MG63 (cell line): ENCODE measurements around the gene VEGFA. TPM values are rescaled to one million over a fixed set of nuclear protein-coding genes. Genes with fewer than 3 reads are reported as not detected.
A peak's percentile ranks its signal among the peaks of the same experiment; 100 is the strongest.
"Not testable (repeated sequence)": the region's sequence is repeated elsewhere in the genome, so short reads cannot be mapped to it uniquely, and the experiment has no call there.

Experiments
- DNase-seq: peaks from one replicate; pipeline ENCODE4 v3.0.0-alpha.2; 2020
- H3K27me3 ChIP-seq: fragments of 250-450 bp; sonication (Bioruptor Pico); 2 replicates; pipeline ENCODE4 v1.5.1; 2020; ENCODE audit warnings: mild to moderate bottlenecking, moderate library complexity
- H3K36me3 ChIP-seq: fragments of 250-450 bp; sonication (Bioruptor Pico); 2 replicates; pipeline ENCODE4 v1.5.1; 2020; ENCODE audit warnings: mild to moderate bottlenecking, moderate library complexity
- H3K4me3 ChIP-seq: fragments of 250-450 bp; sonication (Bioruptor Pico); 2 replicates; pipeline ENCODE4 v1.5.1; 2020; ENCODE audit warnings: mild to moderate bottlenecking, moderate library complexity
- H3K9me3 ChIP-seq: fragments of 250-450 bp; sonication (Bioruptor Pico); 2 replicates; pipeline ENCODE4 v1.5.1; 2020; ENCODE audit warnings: mild to moderate bottlenecking, moderate library complexity
- total RNA-seq: library from RNA; depleted of rRNA; stranded (reverse); fragments of >200 nt; shearing (Covaris generic); gene quantifications from 2 replicates; pipeline ENCODE4 v1.2.3, GENCODE V29; 2014; ENCODE audit warnings: low replicate concordance

VEGFA gene
- total RNA-seq, 1 experiment from 2014 or later: 57.6 TPM

- no peak for DNase-seq
- no peak overlapping the region for H3K4me3 ChIP-seq
- H3K27me3 ChIP-seq: no peaks in the 10 kb centered on the region
- H3K36me3 ChIP-seq: no peaks in the 10 kb centered on the region
- no peaks in the 10 kb centered on the region for H3K9me3 ChIP-seq
Observed at GRCh38 chr6:43810965-43811732, 41.1 kb downstream of the VEGFA start.

GRCh38 chr6:43811733-43812099 lies 41.7 kb downstream of the VEGFA start:
- Histone ChIP-seq H3K36me3 (no peaks in the 10 kb centered on the region), H3K4me3 (no peak overlapping the region), H3K27me3 (no peaks in the 10 kb centered on the region), H3K9me3 (no peaks in the 10 kb centered on the region)
- no peak for DNase-seq

GRCh38 chr6:43812850-43813578 lies 43.0 kb downstream of the VEGFA start:
- no peaks in the 10 kb centered on the region for H3K27me3 ChIP-seq
- no peak for DNase-seq
- H3K4me3 ChIP-seq: no peak overlapping the region
- H3K36me3 ChIP-seq: no peaks in the 10 kb centered on the region
- H3K9me3 ChIP-seq: no peaks in the 10 kb centered on the region

- Histone ChIP-seq H3K9me3 (no peaks in the 10 kb centered on the region), H3K27me3 (no peaks in the 10 kb centered on the region), H3K4me3 (no peak overlapping the region), H3K36me3 (no peaks in the 10 kb centered on the region)
- DNase-seq: no peak
Observed at GRCh38 chr6:43814111-43814510, 44.1 kb downstream of the VEGFA start.

- Histone ChIP-seq H3K4me3 (no peak overlapping the region), H3K36me3 (no peaks in the 10 kb centered on the region), H3K9me3 (no peaks in the 10 kb centered on the region)
Observed at GRCh38 chr6:43814865-43815264, 44.9 kb downstream of the VEGFA start.

GRCh38 chr6:43817192-43817591 lies 47.2 kb downstream of the VEGFA start:
- Histone ChIP-seq H3K36me3 (no peaks in the 10 kb centered on the region), H3K9me3 (no peaks in the 10 kb centered on the region), H3K4me3 (no peak overlapping the region), H3K27me3 (no peaks in the 10 kb centered on the region)
- peak; percentile 62 for DNase-seq

More at GRCh38 chr6:43814865-43815264, 44.9 kb downstream of the VEGFA start:
- DNase-seq: no peak
- no peaks in the 10 kb centered on the region for H3K27me3 ChIP-seq

GRCh38 chr6:43818973-43819372 lies 49.0 kb downstream of the VEGFA start:
- H3K9me3 ChIP-seq, H3K4me3 ChIP-seq, H3K36me3 ChIP-seq, H3K27me3 ChIP-seq, DNase-seq: not testable (repeated sequence)

GRCh38 chr6:43819958-43820357 lies 49.9 kb downstream of the VEGFA start:
- Histone ChIP-seq H3K27me3 (no peaks in the 10 kb centered on the region), H3K9me3 (no peaks in the 10 kb centered on the region), H3K4me3 (no peak overlapping the region), H3K36me3 (no peaks in the 10 kb centered on the region)
- no peak for DNase-seq

- no peaks in the 10 kb centered on the region for H3K9me3 ChIP-seq
- no peak overlapping the region for H3K4me3 ChIP-seq
- DNase-seq: no peak
- no peaks in the 10 kb centered on the region for H3K27me3 ChIP-seq
- H3K36me3 ChIP-seq: no peaks in the 10 kb centered on the region
Observed at GRCh38 chr6:43820486-43820885, 50.5 kb downstream of the VEGFA start.

GRCh38 chr6:43821101-43821886 lies 51.3 kb downstream of the VEGFA start:
- Histone ChIP-seq H3K9me3 (no peaks in the 10 kb centered on the region), H3K4me3 (no peak overlapping the region), H3K27me3 (no peaks in the 10 kb centered on the region), H3K36me3 (no peaks in the 10 kb centered on the region)
- no peak for DNase-seq

GRCh38 chr6:43823390-43823789 lies 53.4 kb downstream of the VEGFA start:
- Histone ChIP-seq H3K4me3 (no peak overlapping the region), H3K9me3 (no peaks in the 10 kb centered on the region), H3K27me3 (no peaks in the 10 kb centered on the region), H3K36me3 (no peaks in the 10 kb centered on the region)
- no peak for DNase-seq

- Histone ChIP-seq H3K4me3 (no peak overlapping the region), H3K9me3 (no peaks in the 10 kb centered on the region), H3K27me3 (no peaks in the 10 kb centered on the region), H3K36me3 (no peaks in the 10 kb centered on the region)
- no peak for DNase-seq
Observed at GRCh38 chr6:43823879-43824702, 54.1 kb downstream of the VEGFA start.

GRCh38 chr6:43824703-43825064 lies 54.7 kb downstream of the VEGFA start:
- no peak for DNase-seq
- no peaks in the 10 kb centered on the region for H3K27me3 ChIP-seq
- no peaks in the 10 kb centered on the region for H3K9me3 ChIP-seq
- H3K4me3 ChIP-seq: no peak overlapping the region
- no peaks in the 10 kb centered on the region for H3K36me3 ChIP-seq

- Histone ChIP-seq H3K9me3 (no peaks in the 10 kb centered on the region), H3K36me3 (no peaks in the 10 kb centered on the region), H3K27me3 (no peaks in the 10 kb centered on the region), H3K4me3 (no peak overlapping the region)
- no peak for DNase-seq
Observed at GRCh38 chr6:43825187-43826115, 55.4 kb downstream of the VEGFA start.

- Histone ChIP-seq H3K9me3 (no peaks in the 10 kb centered on the region), H3K4me3 (no peak overlapping the region), H3K36me3 (no peaks in the 10 kb centered on the region), H3K27me3 (no peaks in the 10 kb centered on the region)
- no peak for DNase-seq
Observed at GRCh38 chr6:43826730-43827129, 56.7 kb downstream of the VEGFA start.

GRCh38 chr6:43827898-43828297 lies 57.9 kb downstream of the VEGFA start:
- H3K36me3 ChIP-seq: no peaks in the 10 kb centered on the region

More at GRCh38 chr6:43827898-43828297, 57.9 kb downstream of the VEGFA start:
- Histone ChIP-seq H3K9me3 (no peaks in the 10 kb centered on the region), H3K4me3 (no peak overlapping the region), H3K27me3 (no peaks in the 10 kb centered on the region)
- no peak for DNase-seq
